H9 (cell line): ENCODE data around the gene TRIM37. TPM values are rescaled to one million over a fixed set of nuclear protein-coding genes. Genes with fewer than 3 reads are reported as not detected.

ENCODE experiments used
- DNase-seq: peaks from one replicate; pipeline ENCODE4 v3.0.0-alpha.2; 2017
- H2AFZ ChIP-seq: one replicate; pipeline ENCODE4 v1.6.1; 2013; ENCODE audit warnings: mild to moderate bottlenecking, low read length, control low read depth, moderate library complexity
- H2AK5ac ChIP-seq: 2 replicates; pipeline ENCODE4 v1.6.1; 2013; ENCODE audit warnings: low read length, control low read depth, mixed read lengths; ENCODE audit not compliant: insufficient read length
- H2BK120ac ChIP-seq: one replicate; pipeline ENCODE4 v1.6.1; 2013; ENCODE audit warnings: low read depth, mild to moderate bottlenecking, low read length, control low read depth, inconsistent platforms; ENCODE audit not compliant: poor library complexity, severe bottlenecking
- H2BK12ac ChIP-seq: 2 replicates; pipeline ENCODE4 v1.6.1; 2013; ENCODE audit warnings: low read length, control low read depth, mixed read lengths, low read depth; ENCODE audit not compliant: insufficient read length
- H2BK15ac ChIP-seq: 2 replicates; pipeline ENCODE4 v1.6.1; 2013; ENCODE audit warnings: low read depth, low read length, control low read depth
- H2BK20ac ChIP-seq: one replicate; pipeline ENCODE4 v1.6.1; 2013; ENCODE audit warnings: low read depth, mild to moderate bottlenecking, low read length, control low read depth, inconsistent platforms; ENCODE audit not compliant: poor library complexity, severe bottlenecking
- H2BK5ac ChIP-seq: 2 replicates; pipeline ENCODE4 v1.6.1; 2013; ENCODE audit warnings: low read length, control low read depth, mixed read lengths; ENCODE audit not compliant: insufficient read length
- H3K14ac ChIP-seq: 2 replicates; pipeline ENCODE4 v1.6.1; 2013; ENCODE audit warnings: low read length, control low read depth; ENCODE audit not compliant: insufficient read depth
- H3K18ac ChIP-seq: 2 replicates; pipeline ENCODE4 v1.6.1; 2013; ENCODE audit warnings: low read depth, mild to moderate bottlenecking, mixed read lengths, low read length, control low read depth; ENCODE audit not compliant: insufficient read length
- H3K23ac ChIP-seq: 2 replicates; pipeline ENCODE4 v1.6.1; 2013; ENCODE audit warnings: low read length, control low read depth, mixed read lengths, low read depth; ENCODE audit not compliant: insufficient read length
- H3K23me2 ChIP-seq: 2 replicates; pipeline ENCODE4 v1.6.1; 2013; ENCODE audit warnings: low read depth, mild to moderate bottlenecking, mixed read lengths, low read length, control low read depth; ENCODE audit not compliant: insufficient read length, poor library complexity, severe bottlenecking
- H3K27ac ChIP-seq: 2 replicates; pipeline ENCODE4 v1.5.1; 2013; ENCODE audit warnings: low read length, control low read depth, mixed read lengths, low read depth; ENCODE audit not compliant: insufficient read length
- H3K27me3 ChIP-seq: 2 replicates; pipeline ENCODE4 v1.6.1; 2013; ENCODE audit warnings: low read length, control low read depth, inconsistent platforms; ENCODE audit not compliant: insufficient read depth
- H3K4ac ChIP-seq: 2 replicates; pipeline ENCODE4 v1.6.1; 2013; ENCODE audit warnings: low read depth, mild to moderate bottlenecking, control low read depth, inconsistent platforms, low read length, moderate library complexity
- H3K4me1 ChIP-seq: 2 replicates; pipeline ENCODE4 v1.6.1; 2013; ENCODE audit warnings: low read length, control low read depth, inconsistent platforms; ENCODE audit not compliant: insufficient read depth
- H3K4me2 ChIP-seq: 2 replicates; pipeline ENCODE4 v1.6.1; 2013; ENCODE audit warnings: low read length, control low read depth, mixed read lengths; ENCODE audit not compliant: insufficient read length, insufficient read depth
- H3K56ac ChIP-seq: 2 replicates; pipeline ENCODE4 v1.6.1; 2013; ENCODE audit warnings: low read depth, mild to moderate bottlenecking, mixed read lengths, low read length, control low read depth; ENCODE audit not compliant: insufficient read length
- H3K79me1 ChIP-seq: 2 replicates; pipeline ENCODE4 v1.6.1; 2013; ENCODE audit warnings: low read depth, mild to moderate bottlenecking, moderate library complexity, low read length, control low read depth, inconsistent platforms; ENCODE audit not compliant: insufficient read depth, poor library complexity, severe bottlenecking
- H3K79me2 ChIP-seq: 2 replicates; pipeline ENCODE4 v1.6.1; 2013; ENCODE audit warnings: low read length, control low read depth, inconsistent platforms; ENCODE audit not compliant: insufficient read depth
- H3K9ac ChIP-seq: 2 replicates; pipeline ENCODE4 v1.6.1; 2013; ENCODE audit warnings: low read length, control low read depth, mixed read lengths; ENCODE audit not compliant: insufficient read length; ENCODE audit errors: extremely low read depth
- H3K9me3 ChIP-seq: one replicate; pipeline ENCODE4 v1.6.1; 2013; ENCODE audit warnings: low read depth, low read length, inconsistent platforms; ENCODE audit not compliant: control insufficient read depth
- H3T11ph ChIP-seq: one replicate; pipeline ENCODE4 v1.6.1; 2013; ENCODE audit warnings: mild to moderate bottlenecking, low read length, control low read depth, inconsistent platforms
- H4K20me1 ChIP-seq: one replicate; pipeline ENCODE4 v1.6.1; 2013; ENCODE audit not compliant: control insufficient read depth, insufficient read length, insufficient read depth
- H4K5ac ChIP-seq: 2 replicates; pipeline ENCODE4 v1.6.1; 2013; ENCODE audit warnings: low read depth, mild to moderate bottlenecking, mixed read lengths, low read length, control low read depth; ENCODE audit not compliant: insufficient read length
- H4K8ac ChIP-seq: replicated peaks from 2 replicates; pipeline ENCODE4 v1.6.1; 2013; ENCODE audit warnings: low read length, control low read depth, mixed read lengths, low read depth; ENCODE audit not compliant: insufficient read length
- H4K91ac ChIP-seq: 2 replicates; pipeline ENCODE4 v1.6.1; 2013; ENCODE audit warnings: low read depth, mild to moderate bottlenecking, moderate library complexity, mixed read lengths, low read length, control low read depth; ENCODE audit not compliant: insufficient read length
- H3K27ac Mint-ChIP-seq, 3 experiments: 2 replicates in 2 of 3; 3 replicates in 1 of 3; pipeline ENCODE4 v1.8.0; 2020 to 2021; ENCODE audit warnings: mixed read lengths in 3 of 3, mild to moderate bottlenecking in 1 of 3, moderate library complexity in 1 of 3
- H3K27me3 Mint-ChIP-seq: 2 replicates; pipeline ENCODE4 v1.8.0; 2021; ENCODE audit warnings: low read depth, mild to moderate bottlenecking, moderate library complexity, mixed read lengths
- H3K36me3 Mint-ChIP-seq, 3 experiments: 2 replicates in 2 of 3; 3 replicates in 1 of 3; pipeline ENCODE4 v1.8.0; 2020 to 2021; ENCODE audit warnings: low read depth in 3 of 3, mixed read lengths in 3 of 3; ENCODE audit not compliant: insufficient read depth in 1 of 3
- H3K4me1 Mint-ChIP-seq, 2 experiments: 2 replicates each; pipeline ENCODE4 v1.8.0; 2020; ENCODE audit warnings: mixed read lengths in 2 of 2
- H3K4me3 Mint-ChIP-seq, 2 experiments: 2 replicates in 1 of 2; 3 replicates in 1 of 2; pipeline ENCODE4 v1.8.0; 2020 to 2021; ENCODE audit warnings: mild to moderate bottlenecking in 2 of 2, mixed read lengths in 2 of 2, moderate library complexity in 1 of 2
- H3K9me3 Mint-ChIP-seq, 2 experiments: 2 replicates in 1 of 2; 3 replicates in 1 of 2; pipeline ENCODE4 v1.8.0; 2020; ENCODE audit warnings: mild to moderate bottlenecking in 2 of 2, mixed read lengths in 2 of 2, moderate library complexity in 1 of 2
- WGBS: extraction: QIAGEN DNeasy Blood & Tissue Kit; methylation state at CpG from one replicate; pipeline ENCODE4 v1.1.7; 2013; ENCODE audit warnings: missing lambda C conversion rate, low lambda C conversion rate, mixed read lengths; ENCODE audit not compliant: insufficient read length; ENCODE audit errors: extremely low coverage; 5-methylcytosine and 5-hydroxymethylcytosine counted together
- total RNA-seq: library from RNA; stranded (reverse); gene quantifications from 2 replicates; pipeline ENCODE4 v1.2.1, GENCODE V29; 2021
- TF ChIP-seq, protein P1 (sequence below): fragments of 200-600 bp; sonication (generic); conservative IDR thresholded peaks from 3 replicates; pipeline ENCODE4 v1.8.0; 2021; ENCODE audit warnings: antibody characterized with exemption, mild to moderate bottlenecking

The TRIM37 gene
- total RNA-seq, 1 experiment from 2014 or later = 52.1 TPM

DNA sequence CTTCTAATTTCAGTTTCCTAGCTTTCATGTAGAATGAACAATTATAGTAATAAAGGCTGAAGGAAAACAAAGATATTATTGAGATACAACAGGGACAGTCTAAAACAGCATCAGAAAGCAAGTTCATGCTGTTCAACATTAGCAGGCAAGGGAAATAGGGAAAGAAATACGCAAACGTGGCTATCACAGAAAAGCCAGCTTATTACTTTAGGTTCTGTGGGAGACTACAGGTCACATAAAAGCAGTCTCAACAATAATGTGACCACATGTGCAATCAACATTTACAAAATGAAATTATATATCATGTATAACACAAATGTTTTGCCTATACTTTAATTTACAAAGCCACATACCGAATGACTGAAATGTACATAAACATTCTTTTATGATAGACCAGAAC is 4.9 kb upstream of the TRIM37 start:
- Histone ChIP-seq H2BK20ac (no peak overlapping the region), H2AK5ac (no peak overlapping the region), H3K27me3 (no peaks in the 10 kb centered on the region), H2BK120ac (no peak overlapping the region), H2BK15ac (no peak overlapping the region), H4K20me1 (no peaks in the 10 kb centered on the region), H3K4me1 (no peaks in the 10 kb centered on the region), H3K4ac (no peak overlapping the region), H4K8ac (no peak overlapping the region), H3K56ac (no peak overlapping the region), H3K79me1 (peaks cover 2% of the 10 kb centered on the region), H3K23me2 (peaks cover 4% of the 10 kb centered on the region), H3K4me2 (no peak overlapping the region), H2BK5ac (no peak overlapping the region), H2BK12ac (no peak overlapping the region), H3K79me2 (0 out of 2 replicates have a peak, but pooled peaks cover 2% of the 10 kb centered on the region), H4K91ac (no peak overlapping the region), H3T11ph (no peak overlapping the region), H3K9me3 (no peaks in the 10 kb centered on the region), H3K23ac (no peak overlapping the region), H2AFZ (no peak overlapping the region), H3K27ac (no peak overlapping the region), H3K14ac (no peak overlapping the region), H3K18ac (no peak overlapping the region), H3K9ac (no peak overlapping the region), H4K5ac (no peak overlapping the region)
- TF ChIP-seq, protein P1, sequence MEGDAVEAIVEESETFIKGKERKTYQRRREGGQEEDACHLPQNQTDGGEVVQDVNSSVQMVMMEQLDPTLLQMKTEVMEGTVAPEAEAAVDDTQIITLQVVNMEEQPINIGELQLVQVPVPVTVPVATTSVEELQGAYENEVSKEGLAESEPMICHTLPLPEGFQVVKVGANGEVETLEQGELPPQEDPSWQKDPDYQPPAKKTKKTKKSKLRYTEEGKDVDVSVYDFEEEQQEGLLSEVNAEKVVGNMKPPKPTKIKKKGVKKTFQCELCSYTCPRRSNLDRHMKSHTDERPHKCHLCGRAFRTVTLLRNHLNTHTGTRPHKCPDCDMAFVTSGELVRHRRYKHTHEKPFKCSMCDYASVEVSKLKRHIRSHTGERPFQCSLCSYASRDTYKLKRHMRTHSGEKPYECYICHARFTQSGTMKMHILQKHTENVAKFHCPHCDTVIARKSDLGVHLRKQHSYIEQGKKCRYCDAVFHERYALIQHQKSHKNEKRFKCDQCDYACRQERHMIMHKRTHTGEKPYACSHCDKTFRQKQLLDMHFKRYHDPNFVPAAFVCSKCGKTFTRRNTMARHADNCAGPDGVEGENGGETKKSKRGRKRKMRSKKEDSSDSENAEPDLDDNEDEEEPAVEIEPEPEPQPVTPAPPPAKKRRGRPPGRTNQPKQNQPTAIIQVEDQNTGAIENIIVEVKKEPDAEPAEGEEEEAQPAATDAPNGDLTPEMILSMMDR = no peak
- Mint-ChIP-seq H3K4me1 (peaks cover 4 to 5% of the 10 kb centered on the region in 2 experiments; a peak in 2 of 4 replicates), H3K4me3 (no peak overlapping the region), H3K9me3 (no peaks in the 10 kb centered on the region), H3K27ac (no peak overlapping the region), H3K27me3 (no peaks in the 10 kb centered on the region), H3K36me3 (peaks cover 26 to 42% (median 30%) of the 10 kb centered on the region in 3 experiments)
- WGBS = no CpG with 5 or more reads among the region's 3 CpGs
- no peak for DNase-seq
